HEK293 (cell line): ENCODE results near the gene ALDH9A1.

Experiments
- CTCF ChIA-PET: fragments of 350-600 bp; formaldehyde crosslinking; extraction: SDS; loops from one replicate; lab custom pipeline; 2021; ENCODE audit warnings: antibody characterized with exemption; lab: Yijun Ruan, JAX
- POLR2A ChIA-PET: fragments of 300-600 bp; formaldehyde crosslinking; extraction: SDS; loops from one replicate; lab custom pipeline; 2020; ENCODE audit warnings: antibody characterized with exemption, inconsistent platforms; lab: Yijun Ruan, JAX
- H3K27ac ChIP-seq: fragments of 200-500 bp; sonication (Bioruptor generic); 2 replicates; pipeline ENCODE4 v1.5.1; 2014; ENCODE audit warnings: low read depth, low read length, control low read depth, inconsistent platforms; ENCODE audit errors: extremely low read depth
- H3K36me3 ChIP-seq, 2 experiments: fragments of 200-500 bp in 1 of 2; sonication (Bioruptor generic) in 1 of 2; 1 replicate in 1 of 2; 2 replicates in 1 of 2; pipeline ENCODE4 v1.5.1; 2014 to 2017; ENCODE audit warnings: inconsistent platforms in 2 of 2, low read length in 2 of 2; ENCODE audit not compliant: control insufficient read depth in 2 of 2, insufficient read depth in 1 of 2
- H3K4me1 ChIP-seq: fragments of 200-500 bp; sonication (Bioruptor generic); 2 replicates; pipeline ENCODE4 v1.5.1; 2014; ENCODE audit warnings: mild to moderate bottlenecking, low read length, inconsistent platforms; ENCODE audit not compliant: control insufficient read depth, insufficient read depth
- H3K4me3 ChIP-seq: 2 replicates; pipeline ENCODE4 v1.5.1; 2011; ENCODE audit warnings: low read depth, mild to moderate bottlenecking, control low read depth, low read length, moderate library complexity
- H3K9me3 ChIP-seq: fragments of 200-500 bp; sonication (Bioruptor generic); 2 replicates; pipeline ENCODE4 v1.5.1; 2014; ENCODE audit warnings: low read depth, low read length, inconsistent platforms; ENCODE audit not compliant: control insufficient read depth, insufficient read depth
- KLF10 ChIP-seq: fragments of 450-650 bp; IDR thresholded peaks from 2 replicates; pipeline ENCODE4 v1.5.1; 2018; ENCODE audit warnings: missing biosample characterization, mild to moderate bottlenecking, missing genetic modification characterization
- PATZ1 ChIP-seq: fragments of 450-650 bp; formaldehyde crosslinking; IDR thresholded peaks from 2 replicates; pipeline ENCODE4 v1.5.1; 2016; ENCODE audit warnings: missing biosample characterization, missing genetic modification characterization
- PRDM6 ChIP-seq: fragments of 450-650 bp; formaldehyde crosslinking; IDR thresholded peaks from 2 replicates; pipeline ENCODE4 v1.5.1; 2017; ENCODE audit warnings: missing biosample characterization, missing genetic modification characterization
- SCRT2 ChIP-seq: fragments of 450-650 bp; formaldehyde crosslinking; IDR thresholded peaks from 2 replicates; pipeline ENCODE4 v1.5.1; 2016; ENCODE audit warnings: missing biosample characterization, missing genetic modification characterization
- SP2 ChIP-seq: fragments of 450-650 bp; formaldehyde crosslinking; IDR thresholded peaks from 2 replicates; pipeline ENCODE4 v1.5.1; 2016; ENCODE audit warnings: missing biosample characterization, missing genetic modification characterization
- ZBTB21 ChIP-seq: fragments of 450-650 bp; formaldehyde crosslinking; IDR thresholded peaks from 2 replicates; pipeline ENCODE4 v1.5.1; 2017; ENCODE audit warnings: missing biosample characterization, missing genetic modification characterization
- ZBTB7A ChIP-seq: fragments of 450-650 bp; formaldehyde crosslinking; IDR thresholded peaks from 2 replicates; pipeline ENCODE4 v1.5.1; 2016; ENCODE audit warnings: low read depth, missing biosample characterization, missing genetic modification characterization
- ZNF221 ChIP-seq: fragments of 450-650 bp; formaldehyde crosslinking; IDR thresholded peaks from 2 replicates; pipeline ENCODE4 v1.5.1; 2017; ENCODE audit warnings: missing biosample characterization, missing genetic modification characterization, borderline replicate concordance
- ZNF292 ChIP-seq: fragments of 450-650 bp; formaldehyde crosslinking; IDR thresholded peaks from 2 replicates; pipeline ENCODE4 v1.5.1; 2016; ENCODE audit warnings: low read depth, missing biosample characterization, missing genetic modification characterization, borderline replicate concordance
- ZNF37A ChIP-seq: fragments of 450-650 bp; IDR thresholded peaks from 2 replicates; pipeline ENCODE4 v1.5.1; 2018; ENCODE audit warnings: missing biosample characterization, missing genetic modification characterization
- ZNF423 ChIP-seq: fragments of 450-650 bp; formaldehyde crosslinking; IDR thresholded peaks from 2 replicates; pipeline ENCODE4 v1.5.1; 2016; ENCODE audit warnings: missing biosample characterization, missing genetic modification characterization
- ZNF501 ChIP-seq: fragments of 450-650 bp; formaldehyde crosslinking; IDR thresholded peaks from 2 replicates; pipeline ENCODE4 v1.5.1; 2016; ENCODE audit warnings: missing biosample characterization, missing genetic modification characterization
- ZNF596 ChIP-seq: fragments of 450-650 bp; IDR thresholded peaks from 2 replicates; pipeline ENCODE4 v1.5.0; 2018; ENCODE audit warnings: missing biosample characterization, mild to moderate bottlenecking, missing genetic modification characterization, moderate library complexity
- ZNF660 ChIP-seq: fragments of 450-650 bp; IDR thresholded peaks from 2 replicates; pipeline ENCODE4 v1.5.1; 2018; ENCODE audit warnings: missing biosample characterization, mild to moderate bottlenecking, missing genetic modification characterization
- ZNF747 ChIP-seq: fragments of 450-650 bp; formaldehyde crosslinking; IDR thresholded peaks from 2 replicates; pipeline ENCODE4 v1.5.1; 2016; ENCODE audit warnings: missing biosample characterization, missing genetic modification characterization
- ZNF76 ChIP-seq: fragments of 450-650 bp; formaldehyde crosslinking; IDR thresholded peaks from 2 replicates; pipeline ENCODE4; 2016; ENCODE audit warnings: low read depth, missing biosample characterization, missing genetic modification characterization, borderline replicate concordance
- ZNF777 ChIP-seq: fragments of 450-650 bp; formaldehyde crosslinking; IDR thresholded peaks from 2 replicates; pipeline ENCODE4 v1.5.1; 2017; ENCODE audit warnings: missing biosample characterization, missing genetic modification characterization, borderline replicate concordance
- TF ChIP-seq, protein P1 (sequence below): fragments of 450-650 bp; formaldehyde crosslinking; IDR thresholded peaks from 2 replicates; pipeline ENCODE4 v1.5.1; 2016; ENCODE audit warnings: missing biosample characterization, missing genetic modification characterization, low read depth

The ALDH9A1 gene

DNA sequence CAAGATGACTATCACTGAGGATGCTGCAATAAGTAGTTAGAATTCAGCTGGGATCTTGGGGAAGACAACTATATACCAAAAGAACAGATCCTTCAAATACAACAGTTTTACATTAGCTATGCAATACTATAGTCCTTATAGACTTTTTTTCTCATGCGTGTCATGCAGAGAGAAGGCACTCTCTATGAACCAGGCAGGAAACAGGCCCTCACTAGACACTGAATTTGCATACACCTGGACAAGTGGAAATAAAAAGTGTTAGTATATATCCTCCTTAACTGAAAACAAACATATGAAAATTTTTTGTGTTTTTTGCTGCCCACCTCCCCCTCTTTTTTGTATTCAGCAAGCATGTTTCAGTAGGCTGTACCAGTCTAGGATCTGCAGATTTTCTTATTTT, 40.4 kb upstream of the ALDH9A1 start:
- H3K9me3 ChIP-seq, result no peaks in the 10 kb centered on the region
- ChIA-PET POLR2A (no interaction called here), CTCF (interaction anchor here (0.6 to 0.8 kb wide), 6 partner anchors 31 to 619 kb away, joined by 3 read pairs; no protein-coding TSS in a partner anchor)
- peaks cover 27 to 49% of the 10 kb centered on the region in 2 experiments for H3K36me3 ChIP-seq
- no peak overlapping the region for H3K4me3 ChIP-seq
- H3K27ac ChIP-seq, result no peak overlapping the region
- peaks cover 4% of the 10 kb centered on the region; the same call in 1 of the 2 replicates for H3K4me1 ChIP-seq
- TF ChIP-seq ZNF596 (tag by site-specific recombination) (no peak), ZNF777 (no peak), ZBTB7A (no peak), ZNF423 (no peak), ZBTB21 (tag by site-specific recombination) (no peak), ZNF660 (tag by site-specific recombination) (no peak)
- TF ChIP-seq, protein P1, sequence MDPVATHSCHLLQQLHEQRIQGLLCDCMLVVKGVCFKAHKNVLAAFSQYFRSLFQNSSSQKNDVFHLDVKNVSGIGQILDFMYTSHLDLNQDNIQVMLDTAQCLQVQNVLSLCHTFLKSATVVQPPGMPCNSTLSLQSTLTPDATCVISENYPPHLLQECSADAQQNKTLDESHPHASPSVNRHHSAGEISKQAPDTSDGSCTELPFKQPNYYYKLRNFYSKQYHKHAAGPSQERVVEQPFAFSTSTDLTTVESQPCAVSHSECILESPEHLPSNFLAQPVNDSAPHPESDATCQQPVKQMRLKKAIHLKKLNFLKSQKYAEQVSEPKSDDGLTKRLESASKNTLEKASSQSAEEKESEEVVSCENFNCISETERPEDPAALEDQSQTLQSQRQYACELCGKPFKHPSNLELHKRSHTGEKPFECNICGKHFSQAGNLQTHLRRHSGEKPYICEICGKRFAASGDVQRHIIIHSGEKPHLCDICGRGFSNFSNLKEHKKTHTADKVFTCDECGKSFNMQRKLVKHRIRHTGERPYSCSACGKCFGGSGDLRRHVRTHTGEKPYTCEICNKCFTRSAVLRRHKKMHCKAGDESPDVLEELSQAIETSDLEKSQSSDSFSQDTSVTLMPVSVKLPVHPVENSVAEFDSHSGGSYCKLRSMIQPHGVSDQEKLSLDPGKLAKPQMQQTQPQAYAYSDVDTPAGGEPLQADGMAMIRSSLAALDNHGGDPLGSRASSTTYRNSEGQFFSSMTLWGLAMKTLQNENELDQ (tag by site-specific recombination), result no peak

- ChIA-PET CTCF (interaction anchor here (0.7 to 0.9 kb wide), 2 partner anchors 40 to 186 kb away, joined by 3 read pairs; no protein-coding TSS in a partner anchor), POLR2A (interaction anchor here (1.1 kb wide), 1 partner anchor 32 kb away, joined by 5 read pairs; the partner anchor contains the start of gene TMCO1)
- peaks cover 19 to 36% of the 10 kb centered on the region in 2 experiments for H3K36me3 ChIP-seq
- no peak overlapping the region for H3K27ac ChIP-seq
- H3K9me3 ChIP-seq, result no peaks in the 10 kb centered on the region
- peaks cover 4% of the 10 kb centered on the region; the same call in 1 of the 2 replicates for H3K4me1 ChIP-seq
- TF ChIP-seq ZNF423 (no peak), SCRT2 (0 out of 2 replicates have a peak, but pooled peaks have one; percentile 39)
- TF ChIP-seq, protein P1 (tag by site-specific recombination), result no peak
- no peak overlapping the region for H3K4me3 ChIP-seq
These were observed 38.8 kb upstream of the ALDH9A1 start for GRCh38 chr1:165737196-165737595.

GRCh38 chr1:165734906-165735305, 36.5 kb upstream of the ALDH9A1 start:
- Histone ChIP-seq H3K27ac (no peak overlapping the region), H3K4me1 (peaks cover 4% of the 10 kb centered on the region; the same call in 1 of the 2 replicates)
- TF ChIP-seq, protein P1 (tag by site-specific recombination), result no peak
- no peak for TF ChIP-seq SP2 (tag by site-specific recombination)
- no peak for TF ChIP-seq ZNF747 (tag by site-specific recombination)
- TF ChIP-seq PRDM6 (tag by site-specific recombination), result no peak
- TF ChIP-seq ZNF37A, result no peak
- TF ChIP-seq ZNF76 (tag by site-specific recombination), result no peak
- TF ChIP-seq KLF10, result no peak
- no peak for TF ChIP-seq ZNF501 (tag by site-specific recombination)
- TF ChIP-seq PATZ1 (tag by site-specific recombination), result no peak
- TF ChIP-seq ZNF292 (tag by site-specific recombination), result no peak
- TF ChIP-seq ZNF221 (tag by site-specific recombination), result no peak
- TF ChIP-seq, all 188 proteins: peak for 0
- H3K9me3 ChIP-seq, result no peaks in the 10 kb centered on the region
- POLR2A ChIA-PET, result no interaction called here
- H3K36me3 ChIP-seq, result peaks cover 14 to 15% of the 10 kb centered on the region in 2 experiments
- no peak overlapping the region for H3K4me3 ChIP-seq
- CTCF ChIA-PET, result interaction anchor here (1.3 kb wide), 2 partner anchors 17 to 20 kb away, joined by 3 to 4 read pairs; no protein-coding TSS in a partner anchor
